GM19452 (cell line): Measurements from ENCODE around the gene C3orf62.

Experiments used
- ATAC-seq: cut with Tn5 transposase; IDR thresholded peaks from one replicate; pipeline ENCODE4 v1.9.1; 2021; ENCODE audit not compliant: unreplicated experiment

Gene C3orf62

DNA sequence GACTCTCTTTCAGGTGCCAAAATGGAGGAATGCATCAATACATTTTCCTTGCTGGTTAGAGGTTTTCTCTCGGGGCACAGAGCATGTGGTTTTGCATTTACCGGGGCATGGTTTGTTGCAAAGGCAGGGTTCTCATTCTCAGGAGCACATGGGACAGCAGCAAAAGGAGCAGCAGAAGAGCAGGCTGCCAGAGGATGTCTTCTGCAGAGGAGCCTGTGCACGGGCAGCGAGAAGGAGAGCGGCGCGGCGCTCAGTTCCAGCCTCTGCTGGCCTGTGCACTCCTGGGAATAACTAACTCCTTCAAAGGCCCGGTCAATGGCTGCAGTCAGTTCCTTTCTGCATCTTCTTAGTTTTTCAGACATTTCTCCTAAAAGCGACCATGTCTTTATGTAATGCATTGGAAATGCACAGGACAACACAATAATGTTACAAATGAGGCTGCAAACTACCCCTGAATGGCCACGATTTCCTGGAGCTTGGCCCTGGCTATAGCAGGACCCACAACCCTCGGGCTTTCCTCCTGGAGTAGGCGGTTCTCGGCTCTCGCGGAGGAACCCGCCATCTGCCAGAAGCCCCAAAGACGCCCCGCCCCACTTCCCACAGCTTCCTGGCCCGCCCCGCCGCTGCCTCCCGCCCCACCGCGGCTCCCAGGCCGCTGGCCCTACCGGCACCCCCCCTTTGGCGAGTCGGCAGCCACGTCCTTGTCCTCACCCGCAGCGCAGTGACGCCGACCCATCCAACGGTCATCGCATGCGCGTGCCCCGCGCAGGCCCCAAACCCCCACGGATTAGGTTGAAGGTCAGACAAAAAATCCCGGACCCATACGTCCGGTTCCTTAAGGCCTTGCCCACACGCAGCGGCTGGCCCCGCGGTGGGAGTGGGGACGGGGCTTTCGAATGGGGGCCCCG is at the start of gene C3orf62:
Gene C3orf62, minus strand, starts transcription at position 758 of the 908 bp plus-strand sequence. Its CDS starts 360 bp downstream, at position 398.
- ATAC-seq, result no peak

DNA sequence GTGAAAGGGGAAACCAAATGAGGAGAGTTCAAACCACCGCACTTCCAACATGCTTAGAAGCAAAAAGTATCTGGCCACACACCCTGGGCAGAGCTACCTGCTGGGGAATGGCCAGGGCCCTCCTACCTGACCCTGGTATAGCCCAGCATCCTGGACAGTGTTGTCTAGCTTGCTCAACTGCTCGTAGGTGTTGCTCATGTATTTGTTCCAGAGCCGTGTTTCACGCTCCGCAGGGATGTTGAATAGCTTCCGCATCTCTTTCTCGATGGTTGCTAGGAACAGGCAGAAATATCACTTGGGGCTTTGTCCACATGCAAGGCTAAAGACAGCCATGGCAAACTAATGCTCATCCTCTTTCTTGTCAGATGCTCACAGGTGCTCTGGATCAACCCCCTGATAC is 47.7 kb upstream of the C3orf62 start:
- ATAC-seq, result no peak

DNA sequence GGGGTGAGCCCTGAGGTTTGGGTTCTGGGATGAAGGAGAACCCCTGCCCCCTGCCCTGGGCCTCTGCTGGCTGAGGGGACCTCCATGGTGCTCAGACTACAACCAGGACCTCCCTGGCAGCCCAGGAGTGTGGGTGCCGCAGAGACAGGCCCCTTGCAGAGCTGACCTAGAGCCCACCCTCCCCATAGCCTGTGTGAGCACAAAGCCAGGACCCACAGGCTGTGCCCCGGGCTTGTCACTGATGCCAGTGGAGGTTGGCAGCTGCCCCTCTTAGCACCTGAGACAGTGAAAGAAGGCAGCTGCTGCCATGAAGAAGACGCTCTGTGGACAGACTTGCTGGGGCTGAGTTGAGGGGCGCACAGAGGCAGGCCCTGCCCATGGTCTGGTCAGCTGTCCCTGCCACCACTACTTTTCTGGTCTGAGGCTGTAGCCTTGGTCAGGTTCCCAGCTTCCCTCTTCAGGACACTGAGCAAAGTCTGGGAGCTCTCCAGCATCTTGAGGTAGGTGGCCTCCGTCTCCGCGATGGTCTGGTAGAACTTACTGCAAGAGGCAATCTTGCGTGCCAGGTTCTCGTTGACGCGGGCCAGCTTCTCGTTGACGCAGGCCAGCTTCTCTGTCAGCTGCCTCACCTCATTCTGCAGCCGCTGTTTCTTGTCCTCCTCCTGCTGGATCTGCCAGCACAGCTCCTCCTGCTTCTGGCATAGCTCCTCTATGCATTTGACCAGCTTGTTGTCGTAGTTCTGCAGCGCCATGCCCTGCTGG is 39.8 kb upstream of the C3orf62 start:
- no peak for ATAC-seq

DNA sequence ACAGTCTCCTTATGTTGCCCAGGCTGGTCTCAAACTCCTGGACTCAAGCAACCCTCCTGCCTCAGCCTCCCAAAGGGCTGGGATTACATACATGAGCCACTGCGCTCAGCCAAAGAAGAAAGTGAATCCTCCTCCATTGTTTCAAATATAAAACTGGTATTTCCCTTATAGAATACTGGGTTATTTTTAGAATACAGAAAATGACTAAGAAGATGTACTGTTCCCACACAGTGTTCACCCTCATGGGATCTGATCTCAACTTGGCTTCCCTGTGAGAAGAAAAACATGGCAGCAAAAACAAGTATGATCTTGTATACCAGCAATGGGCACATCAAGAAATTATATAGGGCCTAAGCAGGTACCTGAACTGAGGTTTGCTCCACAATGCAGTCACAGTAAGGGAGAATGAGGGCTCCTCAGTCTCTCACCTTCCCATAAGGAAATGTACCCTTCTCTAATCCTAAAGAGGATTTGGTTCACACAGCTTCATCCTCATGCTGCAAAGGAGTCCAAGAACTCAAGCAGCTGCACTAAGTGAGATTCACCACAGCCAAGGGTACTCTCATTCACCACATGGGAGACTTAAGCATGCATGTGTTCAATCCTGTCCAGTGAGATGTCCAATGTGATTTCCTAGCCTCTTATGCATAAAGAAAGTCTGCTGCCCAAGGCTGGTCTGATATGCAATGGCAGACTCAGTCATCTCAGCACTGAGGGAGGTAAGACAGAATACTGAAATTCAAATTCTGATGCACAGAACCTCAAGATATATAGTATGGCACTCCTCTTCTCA is 37.1 kb upstream of the C3orf62 start:
- no peak for ATAC-seq

DNA sequence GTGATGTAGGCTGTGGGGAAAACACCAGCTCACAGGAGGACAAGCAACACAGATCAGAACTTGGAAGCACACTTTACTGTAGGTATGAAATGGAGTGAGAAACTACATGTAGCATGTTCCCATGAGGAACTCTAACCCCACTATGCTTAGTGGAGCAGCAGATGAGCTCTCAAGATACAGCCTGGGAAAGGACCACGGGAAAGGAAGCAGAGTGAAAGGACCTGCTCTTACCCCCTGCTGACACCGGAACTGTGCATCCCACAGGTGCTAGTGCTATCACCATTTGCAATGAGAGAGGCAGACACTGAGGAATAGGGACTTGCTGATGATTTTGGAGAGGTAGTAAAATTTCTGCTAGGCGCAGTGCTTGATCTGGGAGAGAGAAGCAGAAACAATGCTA is 34.3 kb upstream of the C3orf62 start:
- no peak for ATAC-seq

DNA sequence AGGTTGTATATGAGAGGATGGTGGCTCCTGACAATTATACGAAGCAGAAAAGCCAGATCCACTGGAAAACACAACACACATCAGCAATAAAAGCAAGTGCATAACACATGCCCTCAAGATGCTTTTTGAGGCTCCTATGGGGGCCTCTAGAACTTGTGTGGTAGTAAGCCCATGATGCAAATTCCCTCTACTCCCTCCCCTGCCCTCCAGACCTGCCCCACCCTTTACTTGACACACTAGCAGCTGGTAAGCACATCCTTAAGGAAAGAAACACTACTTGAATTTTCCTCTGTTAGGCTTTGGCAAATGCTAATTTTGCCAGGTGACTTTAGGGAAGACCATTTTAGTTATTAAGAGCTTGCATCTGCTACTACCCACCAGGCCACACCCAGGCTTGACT is 33.6 kb upstream of the C3orf62 start:
- no peak for ATAC-seq

DNA sequence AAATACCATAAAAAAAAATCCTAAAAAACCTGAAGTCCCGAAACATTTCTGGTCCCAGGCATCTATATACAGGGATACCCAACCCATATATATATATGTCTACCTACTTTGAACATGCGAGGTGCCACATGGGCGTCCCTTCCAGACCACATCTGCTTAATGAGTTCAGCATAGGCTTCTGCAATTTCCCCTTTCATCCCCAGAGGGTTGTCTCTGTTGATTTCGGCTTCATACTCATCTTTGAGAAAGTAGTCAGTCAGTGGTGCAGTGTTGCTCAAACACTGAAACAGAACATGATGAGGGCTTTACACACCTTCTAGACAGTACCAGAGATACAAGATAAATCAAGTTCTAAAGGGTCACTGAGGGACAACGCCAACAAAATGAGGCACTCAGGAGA is 28.6 kb upstream of the C3orf62 start:
- no peak for ATAC-seq

DNA sequence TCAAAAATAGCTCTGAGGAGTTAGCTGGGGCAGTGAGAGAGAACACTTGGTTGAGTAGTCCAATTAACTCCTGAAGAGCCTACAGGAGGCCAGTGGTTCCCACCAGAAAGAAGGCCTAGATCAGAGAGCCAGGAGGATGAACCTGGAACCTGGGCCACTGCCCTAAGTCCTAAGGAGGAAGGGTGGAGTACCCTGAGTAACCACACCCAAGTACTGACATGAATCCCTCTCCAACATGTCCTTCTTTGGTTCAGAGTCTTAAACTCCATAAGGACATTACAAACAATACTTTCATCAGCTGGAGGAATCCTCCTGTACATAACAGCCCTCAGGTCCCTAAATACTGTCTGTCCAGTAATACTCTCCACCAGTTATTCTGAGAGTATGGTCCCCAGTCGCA is 25.6 kb upstream of the C3orf62 start:
- ATAC-seq, result no peak

DNA sequence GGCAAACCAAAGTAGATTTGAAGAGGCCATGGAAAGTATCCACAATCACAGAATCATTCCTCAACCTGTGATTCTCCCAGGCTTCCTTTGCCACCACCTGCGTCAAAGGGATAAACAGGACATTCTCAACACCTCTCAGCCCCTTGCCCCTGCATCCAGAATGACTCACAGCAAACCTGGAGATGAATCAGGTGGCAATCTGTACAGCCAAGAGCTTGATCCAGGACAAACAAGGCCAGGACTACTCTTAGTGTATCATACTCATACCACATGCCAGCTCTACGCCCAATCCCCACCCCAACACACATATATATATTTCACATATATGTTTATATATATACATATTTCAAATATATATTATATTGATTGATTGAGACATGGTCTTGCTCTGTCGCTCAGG is 23.6 kb upstream of the C3orf62 start:
- ATAC-seq, result no peak

DNA sequence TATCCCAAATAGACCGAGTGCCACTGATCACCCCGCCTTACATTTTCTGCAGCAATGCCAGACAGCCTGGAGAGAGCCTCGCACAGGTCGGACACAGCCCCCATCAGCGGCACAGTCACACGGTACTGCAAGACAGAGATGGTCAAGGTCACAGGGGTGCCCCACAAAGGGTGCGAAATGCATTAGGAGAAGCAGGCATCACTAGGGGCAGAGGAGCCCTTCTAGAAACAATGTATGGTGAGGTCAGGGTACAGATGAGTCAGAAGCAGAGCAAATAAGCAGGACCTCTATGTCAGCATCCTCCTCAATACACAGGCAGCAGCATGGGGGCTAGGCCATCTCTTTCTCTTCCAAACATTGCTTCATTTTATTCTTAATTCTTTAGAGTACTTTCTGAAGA is 21.5 kb upstream of the C3orf62 start:
- no peak for ATAC-seq

DNA sequence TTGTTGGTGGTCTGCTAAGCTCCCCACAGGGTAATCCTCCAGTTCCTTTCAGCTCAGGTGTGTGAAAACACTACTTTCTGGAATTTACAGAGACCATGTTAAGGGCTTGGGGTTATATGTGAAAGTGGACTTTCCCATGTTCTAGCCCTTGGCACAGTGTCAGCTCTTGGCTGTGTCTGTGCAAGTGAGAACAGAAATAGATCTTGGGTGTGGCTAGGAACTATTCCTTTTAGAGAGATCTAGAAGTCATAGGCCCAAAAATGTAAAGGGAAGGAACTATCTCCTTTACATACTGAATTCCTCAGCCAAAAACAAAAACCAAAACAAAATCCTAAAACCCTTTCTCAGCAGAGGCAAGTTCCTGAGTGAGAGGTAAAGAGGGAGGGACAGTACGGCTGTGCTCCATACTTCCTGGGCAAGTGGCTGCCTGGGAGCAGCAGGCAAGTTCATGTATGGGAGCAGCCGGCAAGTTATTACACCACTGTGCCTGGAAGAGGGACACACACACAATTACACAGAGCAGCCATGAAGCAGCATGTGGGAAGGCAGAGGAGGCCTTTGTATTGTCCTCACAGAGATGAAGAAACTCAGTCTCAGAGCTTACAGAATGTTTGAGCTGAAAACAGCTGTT is 19.9 kb upstream of the C3orf62 start:
- no peak for ATAC-seq

DNA sequence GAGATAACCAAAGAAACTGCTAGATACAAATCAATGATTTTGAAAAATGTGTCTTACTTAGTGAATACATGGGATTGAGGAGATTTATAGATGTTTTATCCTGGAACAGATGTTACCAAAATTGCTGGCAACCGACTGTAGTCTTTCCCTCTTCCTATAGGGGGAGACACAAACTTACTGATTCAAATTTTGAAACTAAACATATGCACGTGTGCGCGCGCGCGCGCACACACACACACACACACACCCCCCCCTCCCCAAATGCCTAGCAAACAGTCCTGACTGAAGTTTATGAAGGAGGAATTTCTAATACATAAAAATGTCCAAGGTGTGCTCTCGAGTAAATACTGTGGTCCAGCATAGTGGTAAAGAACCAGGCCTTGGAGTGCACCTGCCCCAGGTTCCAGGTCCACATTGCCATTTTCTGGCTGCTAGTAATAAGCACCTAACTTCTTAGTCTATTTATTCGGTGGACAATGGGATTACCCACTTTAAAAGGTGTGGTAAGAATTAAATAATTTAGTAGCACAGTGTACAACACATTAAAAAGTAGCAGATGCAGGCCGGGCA is 18.5 kb upstream of the C3orf62 start:
- ATAC-seq, result no peak

DNA sequence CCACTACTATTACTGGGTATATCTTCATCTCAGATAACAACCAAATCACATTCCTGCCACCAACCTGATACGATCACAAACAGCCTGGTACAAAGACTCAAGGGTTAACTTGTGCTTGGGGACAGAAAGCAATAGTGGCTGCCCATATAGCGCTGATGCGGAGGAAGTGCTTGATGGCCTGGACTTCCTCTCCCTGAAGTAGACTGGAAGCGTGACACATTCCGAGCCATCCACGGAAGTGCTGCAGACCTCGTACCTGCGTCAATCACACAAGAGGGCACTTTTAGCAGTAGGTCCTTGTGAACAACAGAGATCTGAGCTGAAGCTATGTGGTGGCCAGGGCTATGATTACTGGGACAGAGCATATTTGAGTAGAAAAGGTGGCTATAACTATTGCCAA is 17.3 kb upstream of the C3orf62 start:
- no peak for ATAC-seq

DNA sequence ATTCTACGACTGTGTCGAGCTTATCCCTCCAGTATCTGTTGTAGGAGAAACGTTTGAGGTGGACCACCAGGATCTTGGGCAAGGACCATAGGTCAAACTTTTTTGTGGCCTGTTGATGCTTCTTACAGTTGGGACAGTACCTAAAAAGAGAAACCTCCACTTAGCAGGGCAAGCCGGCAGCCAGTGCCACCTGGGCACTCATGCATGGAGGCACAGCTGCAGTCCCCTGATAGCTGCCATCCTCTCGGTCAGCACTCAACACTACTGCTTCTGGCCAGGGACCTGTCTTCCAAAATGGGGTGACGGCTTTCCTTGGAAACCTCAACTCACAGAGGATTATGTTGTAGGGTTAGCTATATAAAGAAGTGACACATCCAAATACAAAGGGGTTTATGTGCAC is 7.0 kb upstream of the C3orf62 start:
- no peak for ATAC-seq

DNA sequence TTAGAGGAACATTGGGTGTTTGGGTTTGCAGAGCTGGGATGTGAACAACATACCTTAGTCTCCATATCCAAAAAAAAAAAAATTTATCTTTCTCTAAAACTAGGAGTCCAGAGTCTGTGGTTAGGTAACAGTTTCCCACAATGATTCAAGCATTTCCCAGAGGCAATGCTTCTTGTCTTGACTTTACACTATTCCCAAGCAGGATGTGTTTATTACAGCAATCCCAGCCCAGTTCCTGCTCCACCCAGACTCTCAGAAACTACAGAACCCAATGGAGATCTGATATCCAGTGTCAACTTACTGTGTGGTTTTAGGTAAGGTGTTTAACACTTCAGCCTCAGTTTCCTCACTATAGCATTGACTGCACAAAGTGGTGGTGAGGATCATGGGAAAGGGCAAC is 2.3 kb upstream of the C3orf62 start:
- no peak for ATAC-seq

DNA sequence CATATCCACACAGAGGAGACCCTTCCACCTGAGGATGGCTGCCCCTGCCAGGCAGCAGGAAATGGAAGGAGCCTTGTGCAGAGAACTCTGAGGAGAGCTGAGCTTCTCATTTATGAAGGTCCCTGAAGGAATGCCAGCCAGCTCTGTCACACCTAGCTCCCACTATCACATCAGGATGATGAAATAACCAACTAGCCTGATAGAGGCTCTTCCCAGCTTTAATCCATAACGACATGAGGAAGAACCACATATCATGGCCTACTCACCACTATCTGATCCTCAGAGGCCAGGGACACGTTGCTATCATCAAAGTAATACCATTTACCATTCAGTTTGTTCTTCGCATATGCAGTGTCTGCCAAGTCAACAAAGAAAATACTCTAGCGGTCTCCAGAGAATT is 1.5 kb upstream of the C3orf62 start:
- ATAC-seq, result no peak

DNA sequence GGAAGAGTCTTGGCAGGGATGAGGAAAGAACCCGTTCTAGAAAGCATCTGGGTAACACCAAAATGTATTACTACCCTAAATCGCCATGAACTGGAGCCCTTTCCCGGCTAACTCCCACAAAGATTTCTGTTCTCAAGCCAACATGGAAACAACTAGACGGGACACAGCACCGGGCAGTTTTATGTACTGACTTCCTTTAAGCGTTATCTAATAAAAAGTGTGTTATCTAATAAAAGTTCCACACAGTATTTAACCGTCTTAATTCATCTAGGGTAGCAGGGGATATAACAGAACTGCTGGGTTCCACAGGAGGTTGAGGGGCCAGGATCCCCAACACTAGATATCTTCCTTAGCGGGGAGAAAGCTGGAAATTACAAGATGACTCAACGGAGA is 347 bp upstream of the C3orf62 start:
- ATAC-seq, result no peak

DNA sequence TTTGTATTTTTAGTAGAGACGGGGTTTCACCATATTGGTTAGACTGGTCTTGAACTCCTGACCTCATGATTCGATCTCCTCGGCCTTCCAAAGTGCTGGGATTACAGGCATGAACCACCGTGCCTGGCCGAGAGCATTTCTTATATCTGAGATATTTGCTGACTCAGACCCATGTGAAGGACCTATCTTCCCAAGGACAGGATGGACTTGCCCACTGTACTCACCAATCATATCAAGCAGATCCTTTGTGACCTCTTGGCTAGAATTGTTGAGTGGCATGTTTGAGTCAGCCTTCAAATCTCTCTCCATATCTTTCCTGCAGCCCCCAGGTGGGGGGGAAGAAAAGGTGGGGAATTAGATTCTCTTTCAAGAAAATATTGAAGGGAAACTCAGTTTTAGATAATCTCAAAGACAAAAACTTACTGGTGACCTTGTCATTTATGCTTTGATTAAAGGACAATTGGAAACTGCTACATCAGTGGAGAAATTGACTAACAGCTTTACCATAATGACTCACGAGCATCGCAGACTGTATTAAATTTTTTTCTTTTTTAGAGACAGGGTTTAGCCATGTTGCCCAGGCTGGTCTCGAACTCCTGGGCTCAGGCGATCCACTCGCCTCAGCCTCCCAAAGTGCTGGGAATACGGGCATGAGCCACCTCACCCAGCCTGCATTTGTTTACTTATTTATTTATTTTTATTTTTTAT is 3.1 kb downstream of the C3orf62 start:
- no peak for ATAC-seq

DNA sequence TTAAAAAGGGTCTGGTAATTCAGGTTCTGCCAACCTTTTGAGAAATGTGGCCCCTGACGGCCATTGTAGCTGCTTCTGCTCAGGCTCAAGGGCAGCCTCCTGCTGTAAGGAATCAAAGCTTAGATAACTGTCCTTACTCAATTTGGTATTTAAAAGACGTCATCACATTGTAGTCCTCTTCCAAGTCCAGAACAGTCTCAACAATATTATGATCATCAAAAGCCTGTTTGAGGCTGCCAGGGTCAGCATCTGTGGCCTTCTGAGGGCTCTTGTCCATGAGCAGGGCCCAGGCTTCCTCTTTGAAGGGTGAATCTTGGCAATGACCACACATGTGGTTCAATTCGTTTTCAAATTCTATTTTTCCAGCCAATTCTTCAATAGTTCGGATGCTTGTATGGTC is 6.0 kb downstream of the C3orf62 start:
- no peak for ATAC-seq

DNA sequence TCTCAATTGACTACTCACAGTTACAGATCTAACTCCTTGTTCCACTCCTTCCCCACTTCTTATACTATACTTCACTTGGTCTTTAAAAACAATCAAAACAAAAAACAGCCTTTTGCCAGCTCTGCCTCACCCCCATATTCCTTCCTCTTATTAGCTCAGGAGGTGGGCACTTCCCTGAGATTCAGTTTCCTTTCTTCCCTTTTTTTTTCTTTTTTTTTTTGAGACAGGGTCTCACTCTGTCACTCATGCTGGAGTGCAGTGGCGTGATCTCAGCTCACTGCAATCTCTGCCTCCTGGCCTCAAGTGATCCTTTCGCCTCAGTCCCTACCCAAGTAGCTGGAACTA is 6.9 kb downstream of the C3orf62 start:
- ATAC-seq, result no peak
